Stimulated activated naive CD4-positive, alpha-beta T cell treated with Interleukin-2 at 50 U/mL for 16 hours (primary cell): ENCODE data around the gene ACSM3.

ENCODE experiments used
- DNase-seq: peaks from one replicate; lab custom pipeline; 2025; lab: John Stamatoyannopoulos, UW

ACSM3 gene

GRCh38 chr16:20806168-20807050 is 42.6 kb downstream of the ACSM3 start, which contains the start of the genes ERI2 and REXO5:
ERI2 (minus strand) TSS chr16:20806472; CDS start chr16:20806430, 42 bp downstream.
REXO5 (plus strand) TSS chr16:20806527; CDS start chr16:20806954, 427 bp downstream.
- DNase-seq, result peak; percentile 75

GRCh38 chr16:20807862-20808261 is 44.0 kb downstream of the ACSM3 start:
- no peak for DNase-seq

- DNase-seq, result no peak
Measured at GRCh38 chr16:20811889-20812439, 48.1 kb downstream of the ACSM3 start.

- DNase-seq, result no peak
Measured at GRCh38 chr16:20812510-20812909, 48.7 kb downstream of the ACSM3 start.

GRCh38 chr16:20814784-20815183 is 51.0 kb downstream of the ACSM3 start:
- DNase-seq, result no peak

- no peak for DNase-seq
Measured at GRCh38 chr16:20818929-20819585, 55.2 kb downstream of the ACSM3 start.

- no peak for DNase-seq
Measured at GRCh38 chr16:20821682-20822081, 57.9 kb downstream of the ACSM3 start.

GRCh38 chr16:20822521-20823325 is 58.9 kb downstream of the ACSM3 start:
- no peak for DNase-seq

- DNase-seq, result no peak
Measured at GRCh38 chr16:20826039-20826566, 62.3 kb downstream of the ACSM3 start.

- DNase-seq, result no peak
Measured at GRCh38 chr16:20829536-20829935, 65.7 kb downstream of the ACSM3 start.

GRCh38 chr16:20830372-20830771 is 66.6 kb downstream of the ACSM3 start:
- no peak for DNase-seq

GRCh38 chr16:20833086-20833485 is 69.3 kb downstream of the ACSM3 start:
- no peak for DNase-seq

GRCh38 chr16:20838240-20838639 is 74.4 kb downstream of the ACSM3 start:
- no peak for DNase-seq

GRCh38 chr16:20839504-20839903 is 75.7 kb downstream of the ACSM3 start:
- DNase-seq, result no peak

- DNase-seq, result no peak
Measured at GRCh38 chr16:20844054-20844453, 80.2 kb downstream of the ACSM3 start.

GRCh38 chr16:20844588-20844987 is 80.8 kb downstream of the ACSM3 start:
- DNase-seq, result no peak

GRCh38 chr16:20846030-20846429 is 82.2 kb downstream of the ACSM3 start:
- no peak for DNase-seq

GRCh38 chr16:20846551-20846950 is 82.7 kb downstream of the ACSM3 start:
- DNase-seq, result no peak
